ENCODE data around the gene OSBPL6.
A peak's percentile ranks its signal among the peaks of the same experiment; 100 is the strongest.
"Not testable (repeated sequence)": the region's sequence is repeated elsewhere in the genome, so short reads cannot be mapped to it uniquely, and the experiment has no call there.

OSBPL6 gene

DNA sequence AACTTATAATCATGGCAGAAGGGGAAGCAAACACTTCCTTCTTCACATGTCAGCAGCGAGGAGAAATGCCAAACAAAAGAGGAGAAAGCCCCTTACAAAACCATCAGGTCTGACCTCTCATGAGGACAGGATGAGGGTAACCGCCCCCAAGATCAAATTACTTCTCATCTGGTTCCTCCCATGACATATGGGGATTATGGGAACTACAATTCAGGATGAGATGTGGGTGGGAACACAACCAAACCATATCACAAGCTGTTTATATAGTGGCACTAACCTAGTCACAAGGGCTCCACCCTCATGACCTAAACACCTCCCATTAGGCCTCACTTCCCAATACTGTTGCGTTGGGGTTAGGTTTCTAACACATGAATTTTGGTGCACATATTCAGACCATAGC, 110.0 kb downstream of the OSBPL6 start:
- no peak for DNase-seq (ENCODE audit: low read depth)

DNA sequence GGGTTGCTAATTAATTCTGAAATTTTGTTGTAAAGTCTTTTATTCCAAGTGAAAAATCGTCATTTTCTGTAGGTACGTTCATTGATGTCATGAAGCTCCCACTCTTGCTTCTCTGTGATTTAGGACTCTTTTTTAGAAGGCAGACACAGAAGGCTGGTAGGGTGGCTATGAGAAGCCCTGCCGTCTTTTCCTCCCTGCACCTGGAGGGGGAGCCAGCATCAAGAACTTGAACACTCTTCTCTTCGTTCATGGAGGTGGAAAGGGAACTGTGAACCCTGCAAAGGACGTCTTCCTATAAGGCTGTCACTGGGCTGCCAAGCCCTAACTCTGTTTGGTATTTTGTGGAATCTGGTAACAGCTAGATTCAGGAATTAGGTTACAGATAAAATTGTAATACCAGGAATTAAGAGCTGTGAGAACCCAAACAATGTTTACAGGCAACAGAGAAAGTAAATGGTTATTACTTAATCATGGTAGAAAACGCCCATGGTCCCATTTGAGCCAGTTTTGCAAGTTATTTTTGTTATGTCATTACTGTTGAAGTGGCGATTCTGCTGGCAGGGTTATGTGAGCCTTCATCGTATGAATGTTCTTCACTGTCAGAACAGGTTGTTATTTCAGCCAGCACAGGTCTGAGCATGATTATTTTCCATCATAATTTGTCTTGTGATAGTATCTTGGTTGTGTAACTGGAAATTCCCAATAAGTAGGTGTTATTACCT, 112.2 kb downstream of the OSBPL6 start:
- peak; percentile 54 for DNase-seq (ENCODE audit: low read depth)

DNA sequence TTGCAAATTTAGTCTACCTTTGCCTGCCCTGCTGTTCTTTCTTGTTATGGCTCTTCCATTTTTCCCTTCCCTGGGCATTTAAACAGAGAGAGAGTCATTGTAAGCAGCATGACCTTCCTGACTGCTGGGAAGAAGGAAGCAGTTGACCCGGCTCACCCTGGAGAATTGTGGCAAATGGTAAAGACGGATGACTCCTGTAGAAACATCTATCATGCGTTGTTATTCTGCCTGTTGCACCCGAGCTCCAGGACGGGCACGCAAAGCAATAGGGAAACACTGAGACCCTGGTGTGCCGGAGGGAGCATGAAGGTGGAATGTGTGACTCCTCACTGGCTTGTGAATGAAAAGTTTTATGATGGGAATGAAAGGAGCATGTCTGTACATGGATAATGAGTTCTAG, 113.3 kb downstream of the OSBPL6 start:
- no peak for DNase-seq (ENCODE audit: low read depth)

DNA sequence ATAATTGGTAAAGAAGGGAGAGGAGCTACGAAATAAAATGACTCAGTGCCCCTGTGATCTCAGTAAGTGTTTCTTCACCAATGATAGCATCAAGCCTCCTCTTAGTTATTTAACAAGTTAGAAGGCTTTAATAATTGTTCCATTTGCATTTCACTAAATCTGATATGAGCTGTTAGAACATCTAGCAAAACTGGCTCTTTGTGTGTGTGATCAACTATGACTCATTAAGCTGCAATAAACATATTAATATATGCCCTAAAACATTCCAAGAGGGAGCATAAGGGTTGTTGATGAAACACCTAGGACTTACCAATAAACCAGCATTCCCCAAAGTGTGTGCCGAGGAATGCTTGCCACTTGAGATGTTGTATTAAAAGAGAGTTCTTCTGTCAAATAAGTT, 115.2 kb downstream of the OSBPL6 start:
- peak; percentile 46 for DNase-seq (ENCODE audit: low read depth)

DNA sequence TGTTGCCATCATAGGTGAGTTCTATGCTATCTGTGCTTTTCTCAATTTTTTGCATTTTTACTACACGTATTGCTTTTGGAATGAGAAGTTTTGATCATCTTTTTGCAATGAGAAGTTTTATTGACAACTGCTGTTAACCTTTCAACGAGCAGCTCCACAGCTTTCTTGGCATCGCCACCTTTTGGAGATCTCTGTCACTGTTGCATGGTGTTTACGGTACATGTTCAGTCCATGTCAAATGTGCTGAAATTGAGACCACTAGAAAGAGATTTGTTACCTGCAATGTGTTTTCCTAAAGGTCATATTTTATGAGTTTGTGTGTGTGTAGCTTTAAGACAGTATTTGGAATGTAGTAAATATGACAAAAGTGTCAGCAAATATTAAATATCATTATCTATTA, 120.8 kb downstream of the OSBPL6 start:
- no peak for DNase-seq (ENCODE audit: low read depth)

DNA sequence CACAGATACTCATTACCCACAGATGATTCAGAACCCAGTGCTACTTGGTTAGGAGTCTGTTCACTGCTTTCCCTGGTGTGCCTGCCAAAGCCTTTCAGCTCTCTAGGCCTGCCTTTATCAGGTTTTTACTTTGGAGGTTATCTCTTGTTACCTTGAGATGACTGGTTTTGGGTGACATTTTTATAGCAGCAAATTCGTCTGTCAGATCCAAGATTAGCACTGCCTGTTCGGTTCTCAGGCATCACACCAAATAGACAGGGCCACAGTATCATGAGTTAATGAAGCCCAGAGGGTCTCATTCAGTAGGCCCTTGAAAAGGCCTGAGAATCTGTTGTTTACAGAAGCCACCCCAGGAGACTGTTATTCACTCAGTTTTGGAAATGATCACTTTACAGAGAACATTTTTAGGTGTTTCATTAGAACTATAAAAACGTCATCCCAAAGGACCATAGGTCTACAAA, 121.2 kb downstream of the OSBPL6 start:
- no peak for DNase-seq (ENCODE audit: low read depth)

DNA sequence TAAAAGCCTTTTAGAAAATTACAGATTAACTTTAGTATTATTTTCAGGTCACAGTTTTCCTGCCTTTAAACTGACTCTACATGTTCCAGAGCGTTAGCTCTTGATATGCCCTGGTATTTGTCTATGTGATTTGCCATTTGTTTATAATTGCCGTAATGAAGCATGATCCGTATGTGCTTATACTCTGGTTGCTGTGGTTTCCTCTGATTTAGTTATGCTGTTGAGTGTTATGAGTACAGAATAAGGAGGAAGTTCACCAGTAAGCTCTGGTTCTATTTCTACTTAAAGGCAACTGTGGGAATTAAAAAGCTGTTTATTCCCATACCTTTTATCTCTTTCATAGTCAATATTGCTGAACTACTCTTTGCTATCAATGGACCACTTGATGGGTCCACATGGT, 123.5 kb downstream of the OSBPL6 start:
- DNase-seq (ENCODE audit: low read depth) = no peak

DNA sequence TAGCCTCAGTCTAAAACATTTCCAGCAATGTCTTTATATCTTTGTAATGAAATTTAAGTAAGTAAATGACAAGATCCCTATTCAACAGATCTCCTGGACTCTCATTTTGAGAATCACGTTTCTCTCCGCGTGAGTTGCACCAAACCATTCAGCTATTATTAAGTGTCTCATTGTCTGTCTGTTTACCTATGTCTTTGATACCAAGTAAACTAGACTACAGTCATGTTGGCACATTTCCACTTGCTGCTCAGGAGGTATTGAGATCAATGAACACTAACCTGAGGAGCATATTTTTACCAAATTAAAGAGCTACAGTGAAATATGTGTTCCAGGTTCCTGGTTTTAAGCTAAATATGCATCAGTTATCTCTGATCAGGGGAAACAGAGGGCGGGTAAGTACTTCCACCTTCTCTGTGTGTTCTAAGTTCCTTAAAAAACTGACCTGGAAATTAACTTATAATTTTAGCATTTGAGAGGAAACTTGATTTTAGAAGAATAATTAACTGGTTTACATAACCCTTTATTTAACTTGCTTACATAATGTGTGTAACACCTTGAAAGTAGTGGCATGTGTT, 125.8 kb downstream of the OSBPL6 start:
- DNase-seq (ENCODE audit: low read depth) = no peak

DNA sequence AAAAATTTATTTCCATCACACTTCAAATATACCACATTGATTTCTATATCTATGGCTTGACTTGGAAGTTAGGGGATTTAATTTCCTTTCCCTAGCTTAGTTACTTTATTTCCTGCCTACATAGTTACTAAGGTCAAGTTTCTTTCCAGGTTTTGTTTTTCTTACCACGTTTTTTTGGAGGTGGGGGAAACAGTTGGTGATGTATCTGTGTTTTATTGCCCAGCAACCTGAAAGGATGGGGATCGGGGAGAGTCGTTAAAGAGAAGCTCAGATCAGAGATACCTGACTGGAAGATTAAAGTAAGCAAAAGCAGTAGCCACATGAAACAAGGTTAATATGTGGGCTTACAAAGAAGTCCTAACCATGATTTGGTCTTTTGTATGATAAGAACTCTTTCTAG, 127.8 kb downstream of the OSBPL6 start:
- no peak for DNase-seq (ENCODE audit: low read depth)

DNA sequence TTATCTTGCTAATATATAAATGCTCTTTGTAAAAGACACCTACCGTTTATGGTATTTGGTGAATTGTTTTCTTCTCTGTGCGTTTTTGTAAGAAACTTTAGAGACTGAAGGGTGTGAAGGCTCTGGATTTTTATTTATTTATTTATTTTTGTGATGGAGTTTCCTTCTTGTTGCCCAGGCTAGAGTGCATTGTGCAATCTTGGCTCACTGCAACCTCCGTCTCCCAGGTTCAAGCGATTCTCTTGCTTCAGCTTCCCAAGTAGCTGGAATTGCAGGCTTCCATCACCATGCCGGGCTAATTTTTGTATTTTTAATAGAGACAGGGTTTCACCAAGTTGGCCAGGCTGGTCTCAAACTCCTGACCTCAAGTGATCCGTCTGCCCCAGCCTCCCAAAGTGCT, 129.0 kb downstream of the OSBPL6 start:
- DNase-seq (ENCODE audit: low read depth) = not testable (repeated sequence)

DNA sequence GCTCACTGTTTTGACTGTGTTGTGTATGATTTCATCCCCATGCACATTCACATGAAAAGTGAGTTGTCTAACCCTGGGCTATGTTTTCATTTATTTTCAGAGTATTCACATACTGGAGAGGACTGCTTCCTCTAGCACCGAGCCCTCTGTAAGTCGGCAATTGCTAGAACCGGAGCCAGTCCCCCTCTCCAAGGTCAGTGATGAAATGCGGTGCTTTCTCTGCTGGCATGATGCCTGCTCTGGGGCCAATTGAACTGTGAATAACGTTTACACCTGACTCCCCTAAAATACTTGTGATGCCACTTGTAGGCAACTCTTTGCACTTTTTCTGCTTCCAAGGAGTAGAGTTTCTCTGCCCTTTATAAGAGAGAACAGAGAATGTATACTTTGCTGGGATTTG, 129.8 kb downstream of the OSBPL6 start:
- no peak for DNase-seq (ENCODE audit: low read depth)

DNA sequence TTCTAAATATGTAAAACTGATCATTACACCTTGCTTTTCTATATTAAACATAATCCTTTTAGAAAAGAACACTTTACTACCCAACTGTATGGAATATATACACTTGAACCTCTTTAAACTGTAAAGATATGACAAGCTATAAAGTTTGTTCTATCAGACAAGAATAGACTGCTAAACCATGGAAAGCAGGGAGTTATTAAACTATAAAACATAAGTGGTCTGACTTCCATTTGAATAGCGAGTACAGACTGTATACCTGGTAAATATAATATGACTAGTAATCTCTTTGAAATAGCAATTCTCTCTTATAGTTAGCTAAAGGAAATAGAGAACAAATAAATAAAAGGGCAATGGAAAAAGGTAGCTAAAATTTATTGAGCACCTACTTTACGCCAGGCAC, 131.0 kb downstream of the OSBPL6 start:
- DNase-seq (ENCODE audit: low read depth) = no peak

DNA sequence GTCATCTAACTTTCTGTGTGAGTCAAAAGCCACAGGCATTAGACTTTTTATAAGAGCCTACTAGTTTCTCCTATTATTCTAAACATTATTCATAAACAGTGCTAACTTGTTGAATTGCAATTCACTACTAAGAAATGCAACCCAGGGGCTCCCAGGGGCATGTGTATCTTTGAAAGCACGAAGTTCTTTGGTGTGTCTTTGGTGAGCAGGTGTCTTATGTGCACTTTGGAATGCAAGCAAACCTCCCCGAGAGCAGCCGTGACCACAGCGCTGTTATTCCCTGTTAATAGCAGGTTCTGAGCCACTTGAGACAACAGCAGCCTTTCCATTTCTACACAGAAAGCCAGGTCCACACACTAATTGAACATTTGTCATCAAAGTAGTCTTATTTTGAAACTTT, 133.2 kb downstream of the OSBPL6 start:
- no peak for DNase-seq (ENCODE audit: low read depth)

DNA sequence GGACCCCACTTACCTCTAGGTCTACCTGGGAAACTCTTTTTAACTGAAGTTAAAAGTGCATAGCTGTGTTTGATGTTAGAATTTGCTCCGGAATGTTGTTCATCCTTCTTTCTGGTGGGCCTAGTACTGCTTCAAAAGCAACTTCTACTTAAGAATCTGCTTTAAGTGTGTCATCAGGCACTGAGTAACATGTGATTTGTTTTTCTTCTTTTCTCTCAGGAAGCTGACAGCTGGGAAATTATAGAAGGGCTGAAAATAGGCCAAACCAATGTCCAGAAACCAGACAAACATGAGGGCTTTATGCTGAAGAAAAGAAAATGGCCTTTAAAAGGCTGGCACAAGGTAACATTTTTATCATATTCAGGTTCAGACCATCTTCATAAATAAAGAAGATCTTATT, 133.7 kb downstream of the OSBPL6 start:
- no peak for DNase-seq (ENCODE audit: low read depth)

DNA sequence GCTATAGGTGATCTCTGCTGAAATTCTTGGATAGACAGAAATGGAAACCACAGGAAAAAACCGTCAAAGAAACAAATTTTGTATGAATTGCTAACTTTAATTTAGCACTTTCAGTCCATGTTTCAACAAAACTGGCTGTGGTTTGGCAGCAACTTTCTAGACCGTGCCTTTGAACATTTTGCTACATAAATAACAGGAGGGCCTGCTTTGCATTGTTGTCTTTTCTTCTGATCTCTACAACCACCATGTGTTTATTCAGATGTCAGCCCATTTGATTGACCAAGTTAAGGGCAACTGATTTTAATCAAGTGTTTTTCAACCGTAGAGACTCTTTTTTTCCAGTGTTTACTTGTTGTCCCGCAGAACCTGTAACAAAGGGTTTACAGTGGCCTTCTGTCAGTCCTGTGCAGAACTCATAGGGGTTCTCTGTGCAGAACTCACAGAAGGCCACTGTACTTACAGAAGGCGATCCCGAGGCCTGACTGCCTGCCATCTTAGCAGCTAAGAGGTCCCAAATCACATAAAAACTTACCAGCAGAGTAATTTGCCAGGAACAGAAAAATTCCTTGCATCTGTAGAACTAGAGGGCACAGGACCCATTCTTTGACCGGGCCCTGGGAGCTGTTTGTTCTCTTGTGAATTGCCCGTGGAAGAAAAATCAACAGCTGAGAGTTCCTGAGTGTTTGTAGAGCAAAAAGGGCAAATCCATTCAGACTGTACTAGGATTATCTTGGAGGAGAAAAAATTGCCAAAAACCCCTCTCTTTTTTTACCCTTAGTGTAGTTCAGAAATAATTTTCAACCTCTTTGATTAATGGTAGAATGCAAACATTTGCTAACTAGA, 136.1 kb downstream of the OSBPL6 start:
- DNase-seq (ENCODE audit: low read depth) = no peak

DNA sequence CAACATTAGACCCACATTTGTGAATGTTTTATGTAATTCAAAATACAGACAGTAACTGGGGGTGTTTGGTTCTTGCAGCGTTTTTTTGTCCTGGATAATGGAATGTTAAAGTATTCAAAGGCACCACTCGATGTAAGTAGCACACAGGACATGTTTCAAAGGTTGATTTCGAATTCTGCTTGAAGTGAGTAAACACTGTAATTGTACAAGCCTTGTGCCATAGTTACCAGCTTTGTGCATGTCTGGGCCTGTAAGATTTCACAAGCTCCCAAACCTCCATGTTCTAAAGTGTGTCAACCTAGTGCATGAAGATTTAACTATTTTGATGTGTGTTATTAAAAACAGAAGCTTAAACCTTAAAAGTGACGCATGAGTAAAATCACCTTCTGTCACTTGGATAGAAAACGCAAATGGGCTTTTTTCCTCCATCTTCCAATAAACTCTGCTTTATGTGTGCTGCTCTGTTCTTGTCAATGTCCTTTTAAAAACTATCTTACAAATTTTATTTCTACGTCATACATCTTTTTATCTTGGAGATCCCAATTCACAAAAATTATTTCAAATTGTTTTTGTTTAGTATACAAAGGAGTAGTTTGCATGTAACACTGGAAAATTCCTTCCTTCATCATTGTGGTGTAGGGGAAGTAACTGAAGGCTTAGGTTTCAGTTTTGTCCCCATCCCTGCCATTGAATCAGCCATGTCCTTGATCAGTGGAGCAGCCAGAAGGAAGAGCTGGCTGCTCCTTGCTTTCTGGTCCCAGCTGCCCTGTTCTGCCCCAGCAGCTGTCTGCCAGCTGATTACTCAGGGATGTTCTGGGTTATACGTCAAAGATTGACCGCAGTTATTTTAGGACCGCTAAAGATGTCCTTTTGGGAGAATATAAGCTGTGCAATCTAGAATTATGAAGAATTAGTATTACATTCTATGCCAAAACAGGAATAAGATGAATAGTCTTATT, 137.4 kb downstream of the OSBPL6 start:
- no peak for DNase-seq (ENCODE audit: low read depth)

DNA sequence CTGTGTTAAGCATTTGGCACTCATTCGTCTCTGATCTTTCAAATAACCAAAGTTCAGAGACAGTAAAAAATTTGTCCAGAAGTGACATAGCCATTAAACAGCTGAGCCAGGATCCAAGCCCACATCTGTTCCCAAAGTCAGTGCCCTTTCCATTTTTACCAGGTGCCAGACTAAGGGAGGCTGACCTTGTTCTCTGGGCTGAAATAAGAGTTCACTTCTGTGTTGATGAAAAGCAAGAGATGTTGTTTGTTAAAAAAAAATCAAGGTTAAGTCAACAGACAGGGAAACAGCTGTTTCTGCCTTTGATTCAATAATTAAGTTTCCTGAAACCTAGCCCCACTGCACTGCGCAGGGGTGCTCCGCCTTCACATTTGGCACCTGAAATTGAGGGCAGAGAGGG, 139.5 kb downstream of the OSBPL6 start:
- DNase-seq (ENCODE audit: low read depth) = no peak

DNA sequence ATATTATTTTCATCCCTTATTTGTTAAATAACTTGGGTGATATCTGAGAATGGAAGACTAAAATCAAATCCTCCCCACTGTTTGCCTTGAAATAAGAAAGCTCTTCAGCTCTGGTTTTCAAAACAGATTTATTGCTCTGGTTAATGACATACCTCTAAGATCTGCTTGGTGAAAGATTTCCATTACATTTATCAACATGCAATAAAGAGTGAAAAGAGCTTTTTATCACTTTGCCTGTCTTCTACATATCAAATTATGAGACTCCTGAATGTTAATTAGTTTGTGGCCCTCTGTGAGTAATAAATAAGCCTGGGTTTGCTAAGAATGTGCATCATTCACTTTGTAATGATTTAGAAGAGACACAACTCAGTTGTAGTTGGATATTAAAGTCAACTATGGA, 140.9 kb downstream of the OSBPL6 start:
- DNase-seq (ENCODE audit: low read depth) = no peak

DNA sequence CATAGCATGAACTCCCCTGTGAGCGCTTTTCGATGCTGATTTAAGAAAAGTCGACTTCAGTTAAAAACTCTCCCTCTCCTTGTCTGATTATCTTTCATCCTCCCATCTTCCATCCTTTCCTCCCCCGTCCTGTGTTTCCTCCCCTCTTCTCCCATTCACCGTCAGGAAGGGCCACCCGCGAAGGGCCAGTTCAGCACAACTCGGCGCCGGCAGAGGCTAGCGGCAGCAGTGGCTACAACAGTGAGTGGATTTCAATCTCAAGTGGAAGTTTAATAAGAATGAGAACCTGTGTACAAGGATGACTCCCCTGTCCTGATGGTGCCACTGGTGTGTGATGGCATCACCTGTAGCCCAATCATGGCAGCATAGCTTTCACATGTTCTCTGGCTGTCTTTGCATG, 149.8 kb downstream of the OSBPL6 start:
- no peak for DNase-seq (ENCODE audit: low read depth)

DNA sequence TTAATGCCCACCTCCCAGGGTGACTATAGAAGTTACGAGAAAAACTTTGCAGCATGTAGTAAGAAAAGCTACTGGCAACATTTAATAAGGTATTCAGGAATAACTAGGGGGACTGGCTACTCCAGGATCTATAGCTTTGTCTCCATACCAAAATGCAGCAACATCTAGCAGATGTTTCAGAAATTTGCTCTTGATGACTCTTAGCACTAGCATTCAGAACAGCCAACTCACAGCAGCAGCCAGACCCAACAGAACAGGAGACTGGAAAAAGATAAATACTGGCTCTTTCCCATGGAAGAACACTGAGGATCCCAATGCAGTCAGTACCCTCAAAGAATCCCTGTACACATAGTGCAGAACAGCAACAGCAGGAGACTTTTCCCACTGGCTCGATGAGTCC, 151.6 kb downstream of the OSBPL6 start:
- DNase-seq (ENCODE audit: low read depth) = no peak

DNA sequence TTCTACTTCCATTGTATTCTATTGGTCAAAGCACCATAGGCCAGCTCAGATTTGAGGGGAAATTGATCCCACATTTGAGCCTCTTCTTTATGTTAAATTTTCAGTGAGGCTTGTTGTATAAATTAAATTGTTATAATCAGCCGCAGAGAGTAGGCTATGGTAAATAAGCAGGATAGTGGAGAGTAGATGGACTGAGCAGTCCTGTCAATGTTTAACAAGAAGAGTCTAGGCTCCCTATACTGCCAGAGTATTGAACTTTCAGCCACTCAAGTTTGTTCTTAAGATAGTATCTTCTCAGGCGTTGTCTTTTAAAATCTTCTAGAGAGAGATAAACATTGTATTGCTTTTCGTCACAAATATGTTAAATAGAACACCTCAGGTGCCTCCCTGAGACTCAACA, 155.7 kb downstream of the OSBPL6 start:
- DNase-seq (ENCODE audit: low read depth) = no peak

DNA sequence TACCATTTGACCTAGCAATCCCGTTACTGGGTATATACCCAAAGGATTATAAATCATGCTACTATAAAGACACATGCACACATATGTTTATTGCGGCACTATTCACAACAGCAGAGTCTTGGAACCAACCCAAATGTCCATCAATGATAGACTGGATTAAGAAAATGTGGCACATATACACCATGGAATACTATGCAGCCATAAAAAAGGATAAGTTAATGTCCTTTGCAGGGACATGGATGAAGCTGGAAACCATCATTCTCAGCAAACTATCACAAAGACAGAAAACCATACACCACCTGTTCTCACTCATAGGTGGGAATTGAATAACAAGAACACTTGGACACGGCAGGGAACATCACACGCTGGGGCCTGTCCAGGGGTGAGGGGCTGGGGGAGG, 163.4 kb downstream of the OSBPL6 start:
- not testable (repeated sequence) for DNase-seq (ENCODE audit: low read depth)
